K562 (cell line): ENCODE measurements around the gene OPCML. TPM values are rescaled to one million over a fixed set of nuclear protein-coding genes. Genes with fewer than 3 reads are reported as not detected.

ENCODE experiments used
- ATAC-seq: fragments of 200-7000 bp; cut with Tn5 transposase; 3 replicates; pipeline ENCODE4 v1.9.1; 2020; ENCODE audit warnings: moderate library complexity
- BruUV-seq: library from RNA; stranded (reverse); fragments of 400-500 nt; replicated peaks from 2 replicates; lab custom pipeline; 2021; lab: Mats Ljungman, UMichigan
- CTCF ChIA-PET: fragments of 300-600 bp; formaldehyde crosslinking; extraction: SDS; loops from one replicate; lab custom pipeline; 2021; ENCODE audit warnings: low intra/inter-chr PET ratio; lab: Yijun Ruan, JAX
- POLR2A ChIA-PET: fragments of 300-600, 350-650 bp; sonication (Branson Sonifier 250); formaldehyde crosslinking; extraction: SDS; loops from one replicate; lab custom pipeline; 2021; ENCODE audit warnings: antibody characterized with exemption, inconsistent platforms; lab: Yijun Ruan, JAX
- DNase-seq, 4 experiments: peaks; one replicate each; pipeline versions ENCODE4 v3.0.0 to v3.0.0-alpha.2; 2011 to 2018; ENCODE audit warnings: low spot score in 3 of 4, mixed read lengths in 3 of 4; ENCODE audit errors: extremely low read depth in 1 of 4
- FAIRE-seq: peaks from 2 replicates; lab custom pipeline; 2011; peaks lifted over from hg19 to GRCh38; lab: Jason Lieb, UNC
- H2AFZ ChIP-seq: 2 replicates; pipeline ENCODE4 v1.6.0; 2011; ENCODE audit warnings: low read depth, low read length, control low read depth, inconsistent platforms
- H3K27ac ChIP-seq: fragments of 200-600 bp; 3 replicates; pipeline ENCODE4 v1.8.0; 2011; ENCODE audit warnings: low read depth, mild to moderate bottlenecking, control low read depth, inconsistent platforms, low read length, moderate library complexity, mixed read lengths; ENCODE audit errors: extremely low read depth
- H3K27me3 ChIP-seq, 2 experiments: fragments of 300-600 bp in 1 of 2; 2 replicates in 1 of 2; 3 replicates in 1 of 2; pipeline versions ENCODE4 v1.6.0 to v1.8.0; 2011; ENCODE audit warnings: inconsistent platforms in 2 of 2, low read length in 2 of 2, mild to moderate bottlenecking in 1 of 2, mixed read lengths in 1 of 2, moderate library complexity in 1 of 2; ENCODE audit not compliant: control insufficient read depth in 2 of 2, insufficient read depth in 2 of 2
- H3K36me3 ChIP-seq: fragments of 300-600 bp; 3 replicates; pipeline ENCODE4 v1.8.0; 2011; ENCODE audit warnings: mild to moderate bottlenecking, low read length, inconsistent platforms; ENCODE audit not compliant: control insufficient read depth, insufficient read depth
- H3K4me1 ChIP-seq, 2 experiments: fragments of 200-600 bp in 1 of 2; replicated peaks in 1 of 2; 2 replicates in 1 of 2; 3 replicates in 1 of 2; pipeline versions ENCODE4 v1.5.1 to v1.8.0; 2011; ENCODE audit warnings: inconsistent platforms in 2 of 2, low read length in 2 of 2, mild to moderate bottlenecking in 1 of 2, mixed read lengths in 1 of 2, moderate library complexity in 1 of 2; ENCODE audit not compliant: control insufficient read depth in 2 of 2, insufficient read depth in 2 of 2
- H3K4me2 ChIP-seq: 2 replicates; pipeline ENCODE4 v1.6.1; 2011; ENCODE audit warnings: low read length, control low read depth, inconsistent platforms, mixed read lengths; ENCODE audit not compliant: insufficient read depth
- H3K4me3 ChIP-seq: fragments of 200-600 bp; sonication (generic), shearing (Covaris generic); 2 replicates; pipeline ENCODE4 v1.5.1; 2016; ENCODE audit warnings: control low read depth, inconsistent platforms
- H3K79me2 ChIP-seq: fragments of 200-600 bp; 3 replicates; pipeline ENCODE4 v1.8.0; 2011; ENCODE audit warnings: low read length, inconsistent platforms; ENCODE audit not compliant: control insufficient read depth, insufficient read depth
- H3K9ac ChIP-seq, 2 experiments: 2 replicates each; pipeline versions ENCODE4 v1.6.0 to v1.6.1; 2011; ENCODE audit warnings: low read depth in 2 of 2, low read length in 2 of 2, control low read depth in 1 of 2, inconsistent platforms in 1 of 2, mild to moderate bottlenecking in 1 of 2, mixed read lengths in 1 of 2; ENCODE audit not compliant: insufficient read depth in 1 of 2
- H3K9me1 ChIP-seq: one replicate; pipeline ENCODE4 v1.6.0; 2011; ENCODE audit warnings: inconsistent platforms, mild to moderate bottlenecking, low read length, moderate library complexity; ENCODE audit not compliant: control insufficient read depth, insufficient read depth
- H3K9me3 ChIP-seq: replicated peaks from 2 replicates; pipeline ENCODE4 v1.5.1; 2011; ENCODE audit warnings: low read depth, low read length, inconsistent platforms; ENCODE audit not compliant: control insufficient read depth, insufficient read depth
- H4K20me1 ChIP-seq: replicated peaks from 2 replicates; pipeline ENCODE4 v1.6.1; 2011; ENCODE audit warnings: low read length, inconsistent platforms, mixed read lengths; ENCODE audit not compliant: control insufficient read depth, insufficient read depth
- BRCA1 ChIP-seq, 2 experiments: fragments of 450-650 bp in 1 of 2; sonication (generic) in 1 of 2; formaldehyde crosslinking in 1 of 2; IDR thresholded peaks; 2 replicates each; pipeline versions ENCODE4 v1.5.0 to v1.6.1; 2017 to 2020; ENCODE audit warnings: mild to moderate bottlenecking in 1 of 2, missing genetic modification reagents in 1 of 2
- HMG20A ChIP-seq: fragments of 450-650 bp; formaldehyde crosslinking; conservative IDR thresholded peaks from 2 replicates; pipeline ENCODE4 v1.4.0; 2020; ENCODE audit warnings: mild to moderate bottlenecking, mixed read lengths
- KAT2B ChIP-seq: IDR thresholded peaks from one replicate; pipeline ENCODE4 v1.6.1; 2012; ENCODE audit warnings: low read depth, mild to moderate bottlenecking, control low read depth, inconsistent platforms, low read length, moderate library complexity
- RNF2 ChIP-seq: sonication (generic); IDR thresholded peaks from 2 replicates; pipeline ENCODE4 v1.6.1; 2016
- WHSC1 ChIP-seq: IDR thresholded peaks from one replicate; pipeline ENCODE4 v1.6.1; 2012; ENCODE audit warnings: low read length, control low read depth, inconsistent platforms
- ZNF23 ChIP-seq: fragments of 250-450 bp; sonication (Bioruptor Pico); IDR thresholded peaks from 2 replicates; pipeline ENCODE4 v1.4.0; 2020; ENCODE audit warnings: mild to moderate bottlenecking
- WGBS: fragments of 100-300 bp; shearing (Covaris generic); methylation state at CpG from one replicate; pipeline ENCODE4 v1.1.6; 2016; ENCODE audit warnings: low coverage, mixed read lengths; ENCODE audit not compliant: insufficient coverage; ENCODE audit errors: missing lambda C conversion rate; 5-methylcytosine and 5-hydroxymethylcytosine counted together
- in situ Hi-C: fragments of 300-500 bp; cut with MboI; formaldehyde crosslinking; loops from 4 replicates; pipeline ENCODE4 v1.15.0; 2018; ENCODE audit warnings: inconsistent platforms, mixed read lengths
- intact Hi-C: fragments of 100-400 bp; cut with micrococcal nuclease; formaldehyde crosslinking; loops from 2 replicates; pipeline ENCODE4 v1.14.2; 2022
- polyA plus RNA-seq, 8 experiments: library from polyadenylated mRNA; depleted of rRNA in 4 of 8; stranded (reverse) in 5 of 8; unstranded in 3 of 8; fragments of >200 nt; fragmentation: Nextera tagmentation in 2 of 8; fragmentation: Illumina TruSeq in 1 of 8; extraction: Ambion mirVana in 2 of 8; extraction: Trizol in 1 of 8; gene quantifications; 2 replicates each; pipeline versions ENCODE4 v1.2.1 to v1.2.3, GENCODE V29; 2011 to 2014; ENCODE audit warnings: inconsistent platforms in 1 of 8, missing spikeins in 1 of 8
- total RNA-seq, 7 experiments: library from RNA; depleted of rRNA in 6 of 7; stranded (reverse); fragments of >200 nt in 6 of 7; fragmentation: Illumina TruSeq in 2 of 7; extraction: Trizol in 2 of 7; gene quantifications; 2 replicates each; pipeline versions ENCODE4 v1.2.1 to v1.2.3, GENCODE V29; 2011 to 2021; ENCODE audit warnings: low replicate concordance in 1 of 7
- TF ChIP-seq, protein P1 (sequence below): fragments of 450-650 bp; IDR thresholded peaks from 2 replicates; pipeline ENCODE4 v1.6.1; 2018; ENCODE audit warnings: mild to moderate bottlenecking, low read depth; ENCODE audit not compliant: partially characterized antibody
- TF ChIP-seq, protein P2 (sequence below): fragments of 200-400 bp; formaldehyde crosslinking; IDR thresholded peaks from 2 replicates; pipeline ENCODE4 v1.6.1; 2017; ENCODE audit warnings: mild to moderate bottlenecking, low read depth, low read length, moderate library complexity
- TF ChIP-seq, protein P3 (sequence below): fragments of 250-450 bp; sonication (Bioruptor Pico); IDR thresholded peaks from 2 replicates; pipeline ENCODE4 v1.8.0; 2022; ENCODE audit warnings: inconsistent platforms
- TF ChIP-seq, protein P4 (sequence below): fragments of 450-650 bp; formaldehyde crosslinking; IDR thresholded peaks from 2 replicates; pipeline ENCODE4 v1.4.0; 2020; ENCODE audit warnings: mild to moderate bottlenecking, moderate library complexity
- TF ChIP-seq, protein P5 (sequence below): fragments of 250-450 bp; sonication (Bioruptor Pico); IDR thresholded peaks from 2 replicates; pipeline ENCODE4 v1.9.0; 2021; ENCODE audit warnings: mild to moderate bottlenecking

The OPCML gene
- total and polyA plus RNA-seq, 9 of the 15 experiments (the other 6 are each of a cell fraction or from before 2014, with no cell fraction given), result not detected

DNA sequence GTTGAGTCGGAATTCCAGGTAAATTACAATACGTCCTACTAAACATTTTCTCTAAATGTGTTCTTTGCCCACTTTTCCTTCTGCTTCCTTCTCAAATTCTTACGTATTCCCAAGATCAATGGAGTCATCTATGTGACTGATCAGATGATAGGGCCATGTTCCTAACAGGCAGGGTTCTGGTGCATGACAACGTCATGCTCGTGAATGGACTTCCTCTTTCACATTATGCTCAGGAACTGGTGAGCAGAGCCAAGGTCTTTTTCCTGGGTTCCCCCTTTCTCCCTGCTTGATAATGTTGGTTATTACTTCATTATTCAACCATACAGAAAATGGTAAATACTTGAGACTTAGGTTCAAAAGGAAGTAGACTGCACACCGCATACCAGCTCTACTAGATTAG lies 789.4 kb downstream of the OPCML start:
- no peak overlapping the region for H2AFZ ChIP-seq
- no TSS peak for BruUV-seq
- no peak overlapping the region for H3K9ac ChIP-seq
- in situ Hi-C loops, result no loop called here
- H3K27ac ChIP-seq, result no peak overlapping the region
- 0% methylated on average over 6 of the region's 6 CpGs for WGBS
- ChIA-PET CTCF (no interaction called here), POLR2A (no interaction called here)
- no peaks in the 10 kb centered on the region for H3K4me1 ChIP-seq
- no peaks in the 10 kb centered on the region for H3K9me1 ChIP-seq
- H3K36me3 ChIP-seq, result no peaks in the 10 kb centered on the region
- H4K20me1 ChIP-seq, result no peaks in the 10 kb centered on the region
- no peak for TF ChIP-seq WHSC1
- TF ChIP-seq BRCA1 (IDR thresholded peaks at IDR 0.05), result no peak
- TF ChIP-seq BRCA1 (CRISPR knock-in tag; IDR thresholded peaks at IDR 0.05), result no peak
- no peak for TF ChIP-seq ZNF23 (CRISPR knock-in tag)
- no peak for TF ChIP-seq HMG20A (CRISPR knock-in tag)
- TF ChIP-seq, protein P1, sequence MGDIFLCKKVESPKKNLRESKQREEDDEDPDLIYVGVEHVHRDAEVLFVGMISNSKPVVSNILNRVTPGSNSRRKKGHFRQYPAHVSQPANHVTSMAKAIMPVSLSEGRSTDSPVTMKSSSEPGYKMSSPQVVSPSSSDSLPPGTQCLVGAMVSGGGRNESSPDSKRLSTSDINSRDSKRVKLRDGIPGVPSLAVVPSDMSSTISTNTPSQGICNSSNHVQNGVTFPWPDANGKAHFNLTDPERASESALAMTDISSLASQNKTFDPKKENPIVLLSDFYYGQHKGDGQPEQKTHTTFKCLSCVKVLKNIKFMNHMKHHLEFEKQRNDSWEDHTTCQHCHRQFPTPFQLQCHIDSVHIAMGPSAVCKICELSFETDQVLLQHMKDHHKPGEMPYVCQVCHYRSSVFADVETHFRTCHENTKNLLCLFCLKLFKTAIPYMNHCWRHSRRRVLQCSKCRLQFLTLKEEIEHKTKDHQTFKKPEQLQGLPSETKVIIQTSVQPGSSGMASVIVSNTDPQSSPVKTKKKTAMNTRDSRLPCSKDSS, result no peak
- TF ChIP-seq, protein P2, sequence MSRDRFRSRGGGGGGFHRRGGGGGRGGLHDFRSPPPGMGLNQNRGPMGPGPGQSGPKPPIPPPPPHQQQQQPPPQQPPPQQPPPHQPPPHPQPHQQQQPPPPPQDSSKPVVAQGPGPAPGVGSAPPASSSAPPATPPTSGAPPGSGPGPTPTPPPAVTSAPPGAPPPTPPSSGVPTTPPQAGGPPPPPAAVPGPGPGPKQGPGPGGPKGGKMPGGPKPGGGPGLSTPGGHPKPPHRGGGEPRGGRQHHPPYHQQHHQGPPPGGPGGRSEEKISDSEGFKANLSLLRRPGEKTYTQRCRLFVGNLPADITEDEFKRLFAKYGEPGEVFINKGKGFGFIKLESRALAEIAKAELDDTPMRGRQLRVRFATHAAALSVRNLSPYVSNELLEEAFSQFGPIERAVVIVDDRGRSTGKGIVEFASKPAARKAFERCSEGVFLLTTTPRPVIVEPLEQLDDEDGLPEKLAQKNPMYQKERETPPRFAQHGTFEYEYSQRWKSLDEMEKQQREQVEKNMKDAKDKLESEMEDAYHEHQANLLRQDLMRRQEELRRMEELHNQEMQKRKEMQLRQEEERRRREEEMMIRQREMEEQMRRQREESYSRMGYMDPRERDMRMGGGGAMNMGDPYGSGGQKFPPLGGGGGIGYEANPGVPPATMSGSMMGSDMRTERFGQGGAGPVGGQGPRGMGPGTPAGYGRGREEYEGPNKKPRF, result no peak
- TF ChIP-seq RNF2, result no peak
- TF ChIP-seq, protein P3, sequence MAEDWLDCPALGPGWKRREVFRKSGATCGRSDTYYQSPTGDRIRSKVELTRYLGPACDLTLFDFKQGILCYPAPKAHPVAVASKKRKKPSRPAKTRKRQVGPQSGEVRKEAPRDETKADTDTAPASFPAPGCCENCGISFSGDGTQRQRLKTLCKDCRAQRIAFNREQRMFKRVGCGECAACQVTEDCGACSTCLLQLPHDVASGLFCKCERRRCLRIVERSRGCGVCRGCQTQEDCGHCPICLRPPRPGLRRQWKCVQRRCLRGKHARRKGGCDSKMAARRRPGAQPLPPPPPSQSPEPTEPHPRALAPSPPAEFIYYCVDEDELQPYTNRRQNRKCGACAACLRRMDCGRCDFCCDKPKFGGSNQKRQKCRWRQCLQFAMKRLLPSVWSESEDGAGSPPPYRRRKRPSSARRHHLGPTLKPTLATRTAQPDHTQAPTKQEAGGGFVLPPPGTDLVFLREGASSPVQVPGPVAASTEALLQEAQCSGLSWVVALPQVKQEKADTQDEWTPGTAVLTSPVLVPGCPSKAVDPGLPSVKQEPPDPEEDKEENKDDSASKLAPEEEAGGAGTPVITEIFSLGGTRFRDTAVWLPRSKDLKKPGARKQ (CRISPR knock-in tag), result no peak
- TF ChIP-seq, protein P4, sequence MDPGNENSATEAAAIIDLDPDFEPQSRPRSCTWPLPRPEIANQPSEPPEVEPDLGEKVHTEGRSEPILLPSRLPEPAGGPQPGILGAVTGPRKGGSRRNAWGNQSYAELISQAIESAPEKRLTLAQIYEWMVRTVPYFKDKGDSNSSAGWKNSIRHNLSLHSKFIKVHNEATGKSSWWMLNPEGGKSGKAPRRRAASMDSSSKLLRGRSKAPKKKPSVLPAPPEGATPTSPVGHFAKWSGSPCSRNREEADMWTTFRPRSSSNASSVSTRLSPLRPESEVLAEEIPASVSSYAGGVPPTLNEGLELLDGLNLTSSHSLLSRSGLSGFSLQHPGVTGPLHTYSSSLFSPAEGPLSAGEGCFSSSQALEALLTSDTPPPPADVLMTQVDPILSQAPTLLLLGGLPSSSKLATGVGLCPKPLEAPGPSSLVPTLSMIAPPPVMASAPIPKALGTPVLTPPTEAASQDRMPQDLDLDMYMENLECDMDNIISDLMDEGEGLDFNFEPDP, result no peak
- TF ChIP-seq, protein P5, sequence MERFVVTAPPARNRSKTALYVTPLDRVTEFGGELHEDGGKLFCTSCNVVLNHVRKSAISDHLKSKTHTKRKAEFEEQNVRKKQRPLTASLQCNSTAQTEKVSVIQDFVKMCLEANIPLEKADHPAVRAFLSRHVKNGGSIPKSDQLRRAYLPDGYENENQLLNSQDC (CRISPR knock-in tag), result no peak
- TF ChIP-seq KAT2B, result no peak
- no peaks in the 10 kb centered on the region for H3K9me3 ChIP-seq
- no peaks in the 10 kb centered on the region for H3K27me3 ChIP-seq
- no peaks in the 10 kb centered on the region for H3K79me2 ChIP-seq
- no peak for DNase-seq
- no peak for FAIRE-seq
- no peak overlapping the region for H3K4me3 ChIP-seq
- intact Hi-C loops, result no loop called here
- no peak for ATAC-seq
- no peak overlapping the region for H3K4me2 ChIP-seq
